GM12878 (cell line): ENCODE data around the gene PEX11B. TPM values are rescaled to one million over a fixed set of nuclear protein-coding genes. Genes with fewer than 3 reads are reported as not detected.
A peak's percentile ranks its signal among the peaks of the same experiment; 100 is the strongest.

Experiments used
- ATF7 ChIP-seq: fragments of 450-650 bp; IDR thresholded peaks from 2 replicates; pipeline ENCODE4 v1.6.1; 2016; ENCODE audit warnings: low read depth, mild to moderate bottlenecking
- BACH1 ChIP-seq: fragments of 450-650 bp; IDR thresholded peaks from 2 replicates; pipeline ENCODE4 v1.6.1; 2017; ENCODE audit warnings: mild to moderate bottlenecking, borderline replicate concordance
- BHLHE40 ChIP-seq, 2 experiments: fragments of 450-650 bp in 1 of 2; IDR thresholded peaks; 2 replicates each; pipeline ENCODE4 v1.6.1; 2011 to 2017; ENCODE audit warnings: low read depth in 2 of 2, borderline replicate concordance in 1 of 2, improper control_type of control experiment in 1 of 2, low read length in 1 of 2, mild to moderate bottlenecking in 1 of 2
- BRCA1 ChIP-seq: IDR thresholded peaks from 2 replicates; pipeline ENCODE4 v1.6.1; 2011; ENCODE audit warnings: low read depth, low read length, improper control_type of control experiment
- CBX5 ChIP-seq: sonication (generic); IDR thresholded peaks from 2 replicates; pipeline ENCODE4 v1.6.1; 2016; ENCODE audit warnings: low read depth, moderate library complexity, mild to moderate bottlenecking, inconsistent platforms
- CEBPB ChIP-seq, 2 experiments: fragments of 150-350 bp in 1 of 2; IDR thresholded peaks; 2 replicates each; pipeline ENCODE4 v1.6.1; 2012 to 2014; ENCODE audit warnings: low read depth in 2 of 2, low read length in 2 of 2, borderline replicate concordance in 1 of 2, inconsistent platforms in 1 of 2
- CREB1 ChIP-seq: IDR thresholded peaks from 2 replicates; pipeline ENCODE4 v1.6.1; 2012; ENCODE audit warnings: low read depth, mild to moderate bottlenecking, inconsistent platforms
- CREM ChIP-seq: IDR thresholded peaks from 2 replicates; pipeline ENCODE4 v1.6.1; 2014; ENCODE audit warnings: antibody characterized with exemption, low read depth
- KDM1A ChIP-seq: fragments of 200-600 bp; sonication (generic); IDR thresholded peaks from 2 replicates; pipeline ENCODE4 v1.6.1; 2016; ENCODE audit warnings: borderline replicate concordance
- MAX ChIP-seq: IDR thresholded peaks from 2 replicates; pipeline ENCODE4 v1.6.1; 2012; ENCODE audit warnings: low read depth, low read length, improper control_type of control experiment
- NR2F1 ChIP-seq: fragments of 450-650 bp; conservative IDR thresholded peaks from 2 replicates; pipeline ENCODE4 v1.6.1; 2017; ENCODE audit warnings: mild to moderate bottlenecking
- NRF1 ChIP-seq: conservative IDR thresholded peaks from 2 replicates; pipeline ENCODE4 v1.6.1; 2011; ENCODE audit warnings: mild to moderate bottlenecking, low read depth, low read length, improper control_type of control experiment
- PBX3 ChIP-seq: IDR thresholded peaks from 2 replicates; pipeline ENCODE4 v1.6.1; 2011; ENCODE audit warnings: mild to moderate bottlenecking, low read depth, low read length, moderate library complexity; ENCODE audit not compliant: insufficient replicate concordance
- PML ChIP-seq: IDR thresholded peaks from 2 replicates; pipeline ENCODE4 v1.6.1; 2012; ENCODE audit warnings: low read length, inconsistent platforms
- POLR2AphosphoS5 ChIP-seq: IDR thresholded peaks from 2 replicates; pipeline ENCODE4 v1.6.1; 2011; ENCODE audit warnings: mild to moderate bottlenecking, low read length, inconsistent platforms
- SIN3A ChIP-seq: IDR thresholded peaks from 2 replicates; pipeline ENCODE4 v1.6.1; 2012; ENCODE audit warnings: low read depth, low read length, improper control_type of control experiment
- SIX5 ChIP-seq: IDR thresholded peaks from 2 replicates; pipeline ENCODE4 v1.6.1; 2011; ENCODE audit warnings: mild to moderate bottlenecking, low read depth, low read length, moderate library complexity; ENCODE audit not compliant: severe bottlenecking
- SMAD1 ChIP-seq: fragments of 450-650 bp; IDR thresholded peaks from 2 replicates; pipeline ENCODE4 v1.6.1; 2018; ENCODE audit warnings: mild to moderate bottlenecking, low read depth; ENCODE audit not compliant: partially characterized antibody
- SMAD5 ChIP-seq: IDR thresholded peaks from 2 replicates; pipeline ENCODE4 v1.6.1; 2016; ENCODE audit warnings: antibody characterized with exemption, low read depth
- SMARCA5 ChIP-seq: fragments of 450-650 bp; IDR thresholded peaks from 2 replicates; pipeline ENCODE4 v1.6.1; 2017; ENCODE audit warnings: mild to moderate bottlenecking
- SP1 ChIP-seq: IDR thresholded peaks from one replicate; pipeline ENCODE4 v1.6.1; 2011; ENCODE audit warnings: low read depth, low read length
- STAT1 ChIP-seq: fragments of 450-650 bp; conservative IDR thresholded peaks from 2 replicates; pipeline ENCODE4 v1.6.1; 2014; ENCODE audit warnings: antibody characterized with exemption, mild to moderate bottlenecking
- SUZ12 ChIP-seq: fragments of 200-600 bp; sonication (generic); IDR thresholded peaks from one replicate; pipeline ENCODE4 v1.6.1; 2018; ENCODE audit warnings: antibody characterized with exemption, mild to moderate bottlenecking; ENCODE audit not compliant: unreplicated experiment
- TAF1 ChIP-seq: IDR thresholded peaks from 2 replicates; pipeline ENCODE4 v1.6.1; 2011; ENCODE audit warnings: mild to moderate bottlenecking, low read depth, low read length, borderline replicate concordance
- TCF7 ChIP-seq: IDR thresholded peaks from 2 replicates; pipeline ENCODE4 v1.6.1; 2014; ENCODE audit warnings: antibody characterized with exemption, borderline replicate concordance
- ZBTB33 ChIP-seq: fragments of 450-650 bp; IDR thresholded peaks from 2 replicates; pipeline ENCODE4 v1.6.1; 2017; ENCODE audit warnings: mild to moderate bottlenecking
- ZNF622 ChIP-seq: fragments of 450-650 bp; IDR thresholded peaks from 2 replicates; pipeline ENCODE4 v1.6.1; 2017; ENCODE audit warnings: mild to moderate bottlenecking, inconsistent platforms
- polyA plus RNA-seq, 11 experiments: library from polyadenylated mRNA; depleted of rRNA in 4 of 11; unstranded in 6 of 11; stranded (reverse) in 5 of 11; fragments of >200 nt; fragmentation: Nextera tagmentation in 4 of 11; fragmentation: Illumina TruSeq in 1 of 11; extraction: Ambion mirVana in 4 of 11; extraction: Trizol in 1 of 11; gene quantifications; 1 replicate in 1 of 11; 2 replicates in 10 of 11; pipeline versions ENCODE4 v1.2.1 to v1.2.3, GENCODE V29; 2011 to 2016; ENCODE audit warnings: inconsistent platforms in 2 of 11, missing spikeins in 2 of 11, low read depth in 1 of 11
- total RNA-seq, 4 experiments: library from RNA; depleted of rRNA in 3 of 4; stranded (reverse); fragments of >200 nt in 3 of 4; fragmentation: Illumina TruSeq in 1 of 4; extraction: Trizol in 1 of 4; gene quantifications; 2 replicates each; pipeline versions ENCODE4 v1.2.1 to v1.2.3, GENCODE V29; 2013 to 2021

The PEX11B gene
- total and polyA plus RNA-seq, 10 of the 15 experiments (the other 5 are each of a cell fraction or from before 2014, with no cell fraction given), result 24.9 to 129 (median 40.7) TPM

DNA sequence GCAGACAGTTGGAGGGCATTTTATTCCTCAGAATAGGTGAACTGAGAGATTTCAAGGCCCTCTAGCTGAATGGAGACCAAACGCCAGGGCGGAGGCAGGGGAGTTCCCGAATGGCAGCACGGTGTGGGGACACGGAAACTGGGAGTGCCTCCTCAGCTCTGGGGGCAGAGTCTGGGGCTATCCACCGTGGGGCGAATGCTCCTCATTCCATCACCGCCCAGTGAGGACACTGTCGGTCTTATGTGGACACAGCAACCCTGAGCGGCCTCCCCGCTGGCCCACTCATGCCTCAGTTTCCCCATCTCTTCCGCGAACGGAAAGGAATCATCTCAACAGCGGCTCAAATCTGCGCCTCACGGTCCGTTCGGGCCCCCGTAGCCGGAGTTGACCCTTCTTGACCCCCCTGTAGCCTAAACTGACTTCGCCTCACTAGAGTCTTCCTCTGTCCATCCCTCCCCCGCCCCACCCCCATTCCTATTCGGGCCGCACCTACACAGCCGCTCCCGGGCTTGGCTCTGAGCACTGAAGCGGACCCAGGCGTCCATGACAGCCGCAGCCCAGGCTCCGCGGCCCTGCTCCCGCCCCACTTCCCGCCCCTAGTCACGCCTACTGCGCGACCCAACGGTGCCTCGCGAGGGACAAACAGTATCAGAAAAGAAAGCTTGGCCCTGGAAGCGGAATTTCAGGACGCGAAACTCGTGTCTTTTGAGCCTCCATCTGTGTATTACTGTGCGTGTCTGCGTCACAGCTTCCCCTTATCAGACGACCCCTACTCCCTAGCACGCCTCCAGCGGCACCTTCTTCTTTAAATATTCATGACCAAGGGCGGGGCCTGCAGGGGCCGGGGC, at the start of gene PEX11B (continued):
- TF ChIP-seq STAT1, result no peak
- TF ChIP-seq NR2F1, result peak; percentile 94
- TF ChIP-seq BHLHE40 (IDR thresholded peaks at IDR 0.05; ENCODE audit: borderline replicate concordance in 1 of 2, low read depth in 2 of 2, low read length in 1 of 2), result peak; percentile 38 to 57; a peak in 3 of 4 replicates
- no peak for TF ChIP-seq ZNF622
- no peak for TF ChIP-seq NRF1
- TF ChIP-seq CBX5, result no peak
- TF ChIP-seq SP1, result peak; percentile 77
- TF ChIP-seq KDM1A, result no peak
- TF ChIP-seq SMAD5, result no peak; the same call in 1 of the 2 replicates
- peak; percentile 54; the same call in 1 of the 2 replicates for TF ChIP-seq CREM
- no peak for TF ChIP-seq SUZ12
- TF ChIP-seq PML, result peak; percentile 66; the same call in 1 of the 2 replicates
- 0 out of 2 replicates have a peak, but pooled peaks have one; percentile 24 for TF ChIP-seq SMARCA5
- TF ChIP-seq BACH1, result 0 out of 2 replicates have a peak, but pooled peaks have one; percentile 40
- no peak for TF ChIP-seq CEBPB (IDR thresholded peaks at IDR 0.05; ENCODE audit: borderline replicate concordance in 1 of 2, low read depth in 2 of 2, low read length in 2 of 2)
- TF ChIP-seq SIN3A, result 0 out of 2 replicates have a peak, but pooled peaks have one; percentile 42
- peak; percentile 22 for TF ChIP-seq SMAD1
- no peak for TF ChIP-seq TCF7
- TF ChIP-seq SIX5, result peak; percentile 28
- TF ChIP-seq ATF7, result peak; percentile 54; the same call in 1 of the 2 replicates
- no peak for TF ChIP-seq PBX3
- TF ChIP-seq BRCA1, result peak; percentile 63
- peak; percentile 42 for TF ChIP-seq MAX
- TF ChIP-seq POLR2AphosphoS5, result peak; percentile 70; the same call in 1 of the 2 replicates
- TF ChIP-seq TAF1, result peak; percentile 90
- TF ChIP-seq CREB1, result peak; percentile 85
- no peak for TF ChIP-seq ZBTB33
